HL-60 (cell line): ENCODE data around the gene FAM234A.
"Not testable (repeated sequence)": the region's sequence is repeated elsewhere in the genome, so short reads cannot be mapped to it uniquely, and the experiment has no call there.

Source experiments
- DNase-seq, 2 experiments: peaks; one replicate each; pipeline ENCODE4 v3.0.0-alpha.2; 2010 to 2020; ENCODE audit warnings: low read depth in 1 of 2, low spot score in 1 of 2
- H3K27ac ChIP-seq: fragments of 250-450 bp; sonication (Bioruptor Pico); replicated peaks from 2 replicates; pipeline ENCODE4 v1.5.1; 2020; ENCODE audit warnings: mild to moderate bottlenecking, moderate library complexity
- H3K27me3 ChIP-seq: fragments of 250-450 bp; sonication (Bioruptor Pico); 2 replicates; pipeline ENCODE4 v1.5.1; 2021; ENCODE audit warnings: mild to moderate bottlenecking, moderate library complexity; ENCODE audit not compliant: insufficient read depth, poor library complexity, severe bottlenecking
- H3K4me3 ChIP-seq: replicated peaks from 2 replicates; pipeline ENCODE4 v1.5.1; 2011; ENCODE audit warnings: mild to moderate bottlenecking, control low read depth, low read length; ENCODE audit not compliant: insufficient read depth
- GABPA ChIP-seq: IDR thresholded peaks from 2 replicates; pipeline ENCODE4 v1.6.1; 2012; ENCODE audit warnings: low read depth
- POLR2AphosphoS5 ChIP-seq: IDR thresholded peaks from 2 replicates; pipeline ENCODE4 v1.6.1; 2012; ENCODE audit warnings: low read depth
- SPI1 ChIP-seq: IDR thresholded peaks from 2 replicates; pipeline ENCODE4 v1.6.1; 2012; ENCODE audit warnings: low read depth, mild to moderate bottlenecking, borderline replicate concordance
- TF ChIP-seq, protein P1 (sequence below): IDR thresholded peaks from 2 replicates; pipeline ENCODE4 v1.6.1; 2012; ENCODE audit warnings: low read depth; ENCODE audit not compliant: insufficient replicate concordance
- TF ChIP-seq, protein P2 (sequence below): IDR thresholded peaks from one replicate; pipeline ENCODE4 v1.5.1; 2011; ENCODE audit warnings: low read length, control low read depth, inconsistent platforms; ENCODE audit not compliant: insufficient read depth

The FAM234A gene

DNA sequence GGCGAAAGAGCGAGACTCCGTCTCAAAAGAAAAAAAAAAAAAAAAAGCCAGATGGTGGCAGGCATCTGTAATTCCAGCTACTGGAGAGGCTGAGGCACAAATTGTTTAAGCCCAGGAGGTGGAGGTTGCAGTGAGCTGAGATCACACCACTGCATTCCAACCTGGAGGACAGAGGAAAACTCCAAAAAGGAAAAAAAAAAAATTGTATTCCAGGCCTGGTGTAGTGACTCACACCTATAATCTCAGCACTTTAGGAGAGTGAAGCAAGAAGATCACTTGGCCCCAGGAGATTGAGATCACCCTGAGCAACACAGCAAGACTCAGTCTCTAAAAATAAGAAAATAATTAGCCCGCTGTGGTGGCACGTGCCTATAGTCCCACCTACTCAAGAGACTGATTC lies 34.2 kb upstream of the FAM234A start:
- H3K4me3 ChIP-seq = no peak overlapping the region
- H3K27ac ChIP-seq = no peak overlapping the region
- no peak for DNase-seq
- H3K27me3 ChIP-seq = no peaks in the 10 kb centered on the region
- TF ChIP-seq, protein P1, sequence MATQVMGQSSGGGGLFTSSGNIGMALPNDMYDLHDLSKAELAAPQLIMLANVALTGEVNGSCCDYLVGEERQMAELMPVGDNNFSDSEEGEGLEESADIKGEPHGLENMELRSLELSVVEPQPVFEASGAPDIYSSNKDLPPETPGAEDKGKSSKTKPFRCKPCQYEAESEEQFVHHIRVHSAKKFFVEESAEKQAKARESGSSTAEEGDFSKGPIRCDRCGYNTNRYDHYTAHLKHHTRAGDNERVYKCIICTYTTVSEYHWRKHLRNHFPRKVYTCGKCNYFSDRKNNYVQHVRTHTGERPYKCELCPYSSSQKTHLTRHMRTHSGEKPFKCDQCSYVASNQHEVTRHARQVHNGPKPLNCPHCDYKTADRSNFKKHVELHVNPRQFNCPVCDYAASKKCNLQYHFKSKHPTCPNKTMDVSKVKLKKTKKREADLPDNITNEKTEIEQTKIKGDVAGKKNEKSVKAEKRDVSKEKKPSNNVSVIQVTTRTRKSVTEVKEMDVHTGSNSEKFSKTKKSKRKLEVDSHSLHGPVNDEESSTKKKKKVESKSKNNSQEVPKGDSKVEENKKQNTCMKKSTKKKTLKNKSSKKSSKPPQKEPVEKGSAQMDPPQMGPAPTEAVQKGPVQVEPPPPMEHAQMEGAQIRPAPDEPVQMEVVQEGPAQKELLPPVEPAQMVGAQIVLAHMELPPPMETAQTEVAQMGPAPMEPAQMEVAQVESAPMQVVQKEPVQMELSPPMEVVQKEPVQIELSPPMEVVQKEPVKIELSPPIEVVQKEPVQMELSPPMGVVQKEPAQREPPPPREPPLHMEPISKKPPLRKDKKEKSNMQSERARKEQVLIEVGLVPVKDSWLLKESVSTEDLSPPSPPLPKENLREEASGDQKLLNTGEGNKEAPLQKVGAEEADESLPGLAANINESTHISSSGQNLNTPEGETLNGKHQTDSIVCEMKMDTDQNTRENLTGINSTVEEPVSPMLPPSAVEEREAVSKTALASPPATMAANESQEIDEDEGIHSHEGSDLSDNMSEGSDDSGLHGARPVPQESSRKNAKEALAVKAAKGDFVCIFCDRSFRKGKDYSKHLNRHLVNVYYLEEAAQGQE = no peak
- TF ChIP-seq POLR2AphosphoS5 = no peak
- TF ChIP-seq, protein P2, sequence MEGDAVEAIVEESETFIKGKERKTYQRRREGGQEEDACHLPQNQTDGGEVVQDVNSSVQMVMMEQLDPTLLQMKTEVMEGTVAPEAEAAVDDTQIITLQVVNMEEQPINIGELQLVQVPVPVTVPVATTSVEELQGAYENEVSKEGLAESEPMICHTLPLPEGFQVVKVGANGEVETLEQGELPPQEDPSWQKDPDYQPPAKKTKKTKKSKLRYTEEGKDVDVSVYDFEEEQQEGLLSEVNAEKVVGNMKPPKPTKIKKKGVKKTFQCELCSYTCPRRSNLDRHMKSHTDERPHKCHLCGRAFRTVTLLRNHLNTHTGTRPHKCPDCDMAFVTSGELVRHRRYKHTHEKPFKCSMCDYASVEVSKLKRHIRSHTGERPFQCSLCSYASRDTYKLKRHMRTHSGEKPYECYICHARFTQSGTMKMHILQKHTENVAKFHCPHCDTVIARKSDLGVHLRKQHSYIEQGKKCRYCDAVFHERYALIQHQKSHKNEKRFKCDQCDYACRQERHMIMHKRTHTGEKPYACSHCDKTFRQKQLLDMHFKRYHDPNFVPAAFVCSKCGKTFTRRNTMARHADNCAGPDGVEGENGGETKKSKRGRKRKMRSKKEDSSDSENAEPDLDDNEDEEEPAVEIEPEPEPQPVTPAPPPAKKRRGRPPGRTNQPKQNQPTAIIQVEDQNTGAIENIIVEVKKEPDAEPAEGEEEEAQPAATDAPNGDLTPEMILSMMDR = no peak
- no peak for TF ChIP-seq GABPA
- TF ChIP-seq SPI1 = no peak

DNA sequence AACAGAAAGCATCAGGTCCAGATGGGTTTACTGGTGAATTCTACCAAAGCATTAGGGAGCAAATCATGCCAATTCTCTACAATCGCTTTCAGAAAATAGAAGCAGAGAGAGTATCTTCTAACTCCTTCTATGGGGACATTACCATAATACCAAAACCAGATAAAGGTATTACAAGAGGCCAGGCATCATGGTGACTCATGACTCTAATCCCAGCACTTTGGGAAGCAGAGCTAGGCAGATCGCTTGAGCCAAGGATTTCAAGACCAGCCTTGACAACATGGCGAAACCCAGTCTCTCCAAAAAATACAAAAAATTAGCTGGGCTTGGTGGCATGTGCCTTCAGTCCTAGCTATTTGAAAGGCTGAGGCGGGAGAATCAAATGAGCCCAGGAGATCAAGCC lies 31.4 kb upstream of the FAM234A start:
- TF ChIP-seq, protein P2 = no peak
- no peak overlapping the region for H3K4me3 ChIP-seq
- no peak for DNase-seq
- H3K27ac ChIP-seq = no peak overlapping the region
- H3K27me3 ChIP-seq = no peaks in the 10 kb centered on the region

DNA sequence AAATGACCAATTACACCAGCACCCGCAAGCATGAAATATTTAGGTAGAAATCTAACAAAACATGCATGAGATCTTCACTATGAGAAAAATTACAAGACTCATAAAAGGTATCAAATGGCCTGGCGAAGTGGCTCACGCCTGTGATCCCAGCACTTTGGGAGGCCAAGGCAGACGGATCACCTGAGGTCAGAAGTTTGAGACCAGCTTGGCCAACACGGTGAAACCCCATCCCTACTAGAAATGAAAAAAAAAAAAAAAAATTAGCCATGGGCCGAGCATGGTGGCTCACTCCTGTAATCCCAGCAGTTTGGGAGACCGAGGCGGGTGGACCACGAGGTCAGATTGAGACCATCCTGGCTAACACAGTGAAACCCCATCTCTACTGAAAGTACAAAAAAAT lies 30.6 kb upstream of the FAM234A start:
- not testable (repeated sequence) for H3K27ac ChIP-seq, DNase-seq, H3K4me3 ChIP-seq

DNA sequence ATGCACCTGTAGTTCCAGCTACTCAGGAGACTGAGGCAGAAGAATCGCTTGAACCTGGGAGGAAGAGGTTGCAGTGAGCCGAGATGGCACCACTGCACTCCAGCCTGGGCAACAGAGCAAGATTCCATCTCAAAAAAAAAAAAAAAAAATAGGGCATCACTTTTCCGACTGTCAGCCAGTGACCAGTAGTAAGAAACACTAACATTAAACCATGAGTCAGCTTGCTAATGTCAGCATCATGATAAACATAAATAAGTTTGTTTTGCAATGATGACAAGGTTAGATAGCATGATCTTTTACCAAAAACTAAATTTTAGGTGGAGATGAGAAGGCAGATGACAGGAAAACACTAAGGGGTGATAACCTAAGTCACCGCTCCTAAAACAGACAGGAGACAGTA lies 25.3 kb upstream of the FAM234A start:
- H3K27me3 ChIP-seq, H3K4me3 ChIP-seq, DNase-seq, H3K27ac ChIP-seq: not testable (repeated sequence)

More for the DNA sequence above, 30.6 kb upstream of the FAM234A start:
- H3K27me3 ChIP-seq = not testable (repeated sequence)

DNA sequence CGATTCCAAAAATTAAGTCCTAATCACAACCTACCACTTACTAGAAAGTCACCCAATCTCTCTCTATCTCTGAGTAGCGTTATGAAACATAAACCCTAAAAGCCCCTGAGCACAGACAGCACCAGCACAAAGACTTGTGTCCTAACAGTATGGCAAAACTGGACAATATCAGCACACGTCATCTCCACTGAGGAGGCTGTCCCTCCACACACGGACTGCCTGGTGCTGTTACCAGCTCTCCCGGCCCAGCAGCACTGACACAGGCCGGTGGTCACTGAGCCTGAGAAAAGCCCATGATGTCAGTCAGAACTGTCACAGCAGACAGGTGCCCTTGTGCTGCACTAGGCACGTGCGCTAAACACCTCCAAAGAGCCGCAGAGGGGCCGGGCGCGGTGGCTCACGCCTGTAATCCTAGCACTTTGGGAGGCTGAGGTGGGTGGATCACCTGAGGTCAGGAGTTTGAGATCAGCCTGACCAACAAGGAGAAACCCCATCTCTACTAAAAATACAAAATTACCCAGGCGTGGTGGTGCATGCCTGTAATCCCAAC lies 22.9 kb upstream of the FAM234A start:
- not testable (repeated sequence) for DNase-seq, H3K27ac ChIP-seq, H3K27me3 ChIP-seq, H3K4me3 ChIP-seq

DNA sequence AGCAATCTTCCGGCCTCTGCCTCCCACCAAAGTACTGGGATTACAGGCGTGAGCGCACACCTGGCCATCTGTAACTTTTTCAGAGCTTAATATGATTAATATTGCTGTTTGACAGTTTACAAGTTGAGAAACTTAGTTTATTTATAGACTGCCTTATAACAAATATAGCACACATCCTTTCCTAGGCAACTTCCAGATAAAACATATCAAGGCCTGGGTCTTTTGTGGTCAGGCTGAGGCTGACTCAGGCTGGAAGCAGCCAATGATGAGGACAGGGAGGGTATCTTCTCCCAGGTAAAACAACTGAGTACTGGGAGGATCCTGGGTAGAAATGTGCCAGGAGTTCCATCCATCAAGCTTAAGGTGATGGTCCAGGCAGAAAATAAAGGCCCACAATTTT lies 21.6 kb upstream of the FAM234A start:
- no peak for DNase-seq
- Histone ChIP-seq H3K27ac (no peak overlapping the region), H3K27me3 (no peaks in the 10 kb centered on the region), H3K4me3 (no peak overlapping the region)
- no peak for TF ChIP-seq POLR2AphosphoS5
- no peak for TF ChIP-seq GABPA
- TF ChIP-seq, protein P2 = no peak
- TF ChIP-seq, protein P1 = no peak
- TF ChIP-seq SPI1 = no peak
